Tibial nerve (tissue), 3 donors: ENCODE results near the gene NRXN3.
A peak's percentile ranks its signal among the peaks of the same experiment; 100 is the strongest.

ENCODE experiments used
- CTCF ChIP-seq, 5 experiments: fragments of 200-600 bp in 3 of 5; fragments of 450-650 bp in 2 of 5; sonication (generic) in 3 of 5; IDR thresholded peaks; one replicate each; pipeline ENCODE4 v1.5.1; 2016 to 2019; ENCODE audit warnings: antibody characterized with exemption in 5 of 5, mild to moderate bottlenecking in 3 of 5, moderate library complexity in 2 of 5
- POLR2A ChIP-seq, 2 donors: fragments of 450-650 bp; IDR thresholded peaks; one replicate each; pipeline ENCODE4 v1.6.1; 2017; ENCODE audit warnings: antibody characterized with exemption in 2 of 2, mild to moderate bottlenecking in 2 of 2, moderate library complexity in 2 of 2

GRCh38 chr14:78164226-78164853 lies 5.8 kb upstream of the NRXN3 start:
- TF ChIP-seq POLR2A (IDR thresholded peaks at IDR 0.05) (no peak), CTCF (IDR thresholded peaks at IDR 0.05) (peak in 1 of 5 experiments; percentile 7)
